ENCODE measurements around the gene CELF2.

Gene CELF2

DNA sequence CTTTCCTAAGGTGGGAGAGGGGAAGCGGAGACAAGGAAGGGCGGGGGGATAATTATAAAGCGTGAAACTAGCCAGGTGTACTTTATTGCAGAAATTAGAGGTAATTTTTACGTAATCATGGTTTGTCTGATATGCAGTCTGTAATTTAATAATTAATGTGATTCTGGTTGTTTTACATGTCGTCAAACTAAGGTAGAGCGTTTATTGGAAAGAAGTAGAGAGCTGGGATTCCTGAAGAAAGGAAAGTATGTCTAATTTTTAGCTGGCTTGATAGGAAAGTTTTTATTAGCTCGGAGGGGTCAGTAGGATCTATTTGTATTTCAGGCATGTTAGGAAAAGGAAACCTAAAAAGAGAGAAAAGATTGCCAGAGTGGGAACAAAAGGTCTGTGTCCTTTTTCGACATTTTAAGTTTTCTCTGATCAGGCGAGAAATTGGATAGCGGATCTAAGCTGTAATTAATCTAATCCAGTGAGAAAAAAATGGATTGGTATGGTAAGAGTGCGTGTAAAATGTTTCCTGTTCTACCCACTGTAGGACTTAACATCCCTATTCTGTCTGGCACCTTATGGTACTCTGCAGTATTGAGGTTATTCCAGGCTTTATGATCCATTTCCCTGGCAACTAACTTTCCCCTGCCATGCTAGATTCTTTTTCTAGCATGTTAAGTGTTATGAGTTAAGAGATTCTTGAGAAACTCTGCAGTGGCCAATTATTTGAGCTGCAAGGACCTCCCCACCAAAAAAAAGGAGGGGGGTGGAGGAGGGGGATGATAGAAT is 1.4 kb downstream of the CELF2 start (continued):
- TF ChIP-seq, protein P1, sequence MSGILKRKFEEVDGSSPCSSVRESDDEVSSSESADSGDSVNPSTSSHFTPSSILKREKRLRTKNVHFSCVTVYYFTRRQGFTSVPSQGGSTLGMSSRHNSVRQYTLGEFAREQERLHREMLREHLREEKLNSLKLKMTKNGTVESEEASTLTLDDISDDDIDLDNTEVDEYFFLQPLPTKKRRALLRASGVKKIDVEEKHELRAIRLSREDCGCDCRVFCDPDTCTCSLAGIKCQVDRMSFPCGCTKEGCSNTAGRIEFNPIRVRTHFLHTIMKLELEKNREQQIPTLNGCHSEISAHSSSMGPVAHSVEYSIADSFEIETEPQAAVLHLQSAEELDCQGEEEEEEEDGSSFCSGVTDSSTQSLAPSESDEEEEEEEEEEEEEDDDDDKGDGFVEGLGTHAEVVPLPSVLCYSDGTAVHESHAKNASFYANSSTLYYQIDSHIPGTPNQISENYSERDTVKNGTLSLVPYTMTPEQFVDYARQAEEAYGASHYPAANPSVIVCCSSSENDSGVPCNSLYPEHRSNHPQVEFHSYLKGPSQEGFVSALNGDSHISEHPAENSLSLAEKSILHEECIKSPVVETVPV (CRISPR knock-in tag; IDR thresholded peaks at IDR 0.05), result no peak
- TF ChIP-seq, protein P2, sequence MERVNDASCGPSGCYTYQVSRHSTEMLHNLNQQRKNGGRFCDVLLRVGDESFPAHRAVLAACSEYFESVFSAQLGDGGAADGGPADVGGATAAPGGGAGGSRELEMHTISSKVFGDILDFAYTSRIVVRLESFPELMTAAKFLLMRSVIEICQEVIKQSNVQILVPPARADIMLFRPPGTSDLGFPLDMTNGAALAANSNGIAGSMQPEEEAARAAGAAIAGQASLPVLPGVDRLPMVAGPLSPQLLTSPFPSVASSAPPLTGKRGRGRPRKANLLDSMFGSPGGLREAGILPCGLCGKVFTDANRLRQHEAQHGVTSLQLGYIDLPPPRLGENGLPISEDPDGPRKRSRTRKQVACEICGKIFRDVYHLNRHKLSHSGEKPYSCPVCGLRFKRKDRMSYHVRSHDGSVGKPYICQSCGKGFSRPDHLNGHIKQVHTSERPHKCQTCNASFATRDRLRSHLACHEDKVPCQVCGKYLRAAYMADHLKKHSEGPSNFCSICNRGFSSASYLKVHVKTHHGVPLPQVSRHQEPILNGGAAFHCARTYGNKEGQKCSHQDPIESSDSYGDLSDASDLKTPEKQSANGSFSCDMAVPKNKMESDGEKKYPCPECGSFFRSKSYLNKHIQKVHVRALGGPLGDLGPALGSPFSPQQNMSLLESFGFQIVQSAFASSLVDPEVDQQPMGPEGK (CRISPR knock-in tag; IDR thresholded peaks at IDR 0.05; ENCODE audit: borderline replicate concordance), result no peak
- TF ChIP-seq ARNTL (CRISPR knock-in tag; IDR thresholded peaks at IDR 0.05; ENCODE audit: borderline replicate concordance, low read depth), result no peak
- TF ChIP-seq, protein P3, sequence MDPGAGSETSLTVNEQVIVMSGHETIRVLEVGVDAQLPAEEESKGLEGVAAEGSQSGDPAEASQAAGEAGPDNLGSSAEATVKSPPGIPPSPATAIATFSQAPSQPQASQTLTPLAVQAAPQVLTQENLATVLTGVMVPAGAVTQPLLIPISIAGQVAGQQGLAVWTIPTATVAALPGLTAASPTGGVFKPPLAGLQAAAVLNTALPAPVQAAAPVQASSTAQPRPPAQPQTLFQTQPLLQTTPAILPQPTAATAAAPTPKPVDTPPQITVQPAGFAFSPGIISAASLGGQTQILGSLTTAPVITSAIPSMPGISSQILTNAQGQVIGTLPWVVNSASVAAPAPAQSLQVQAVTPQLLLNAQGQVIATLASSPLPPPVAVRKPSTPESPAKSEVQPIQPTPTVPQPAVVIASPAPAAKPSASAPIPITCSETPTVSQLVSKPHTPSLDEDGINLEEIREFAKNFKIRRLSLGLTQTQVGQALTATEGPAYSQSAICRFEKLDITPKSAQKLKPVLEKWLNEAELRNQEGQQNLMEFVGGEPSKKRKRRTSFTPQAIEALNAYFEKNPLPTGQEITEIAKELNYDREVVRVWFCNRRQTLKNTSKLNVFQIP (CRISPR knock-in tag; IDR thresholded peaks at IDR 0.05; ENCODE audit: borderline replicate concordance, low read depth), result no peak
- TF ChIP-seq ISL1 (CRISPR knock-in tag; IDR thresholded peaks at IDR 0.05), result no peak
- TF ChIP-seq TCF4 (CRISPR knock-in tag; IDR thresholded peaks at IDR 0.05; ENCODE audit: borderline replicate concordance), result no peak

DNA sequence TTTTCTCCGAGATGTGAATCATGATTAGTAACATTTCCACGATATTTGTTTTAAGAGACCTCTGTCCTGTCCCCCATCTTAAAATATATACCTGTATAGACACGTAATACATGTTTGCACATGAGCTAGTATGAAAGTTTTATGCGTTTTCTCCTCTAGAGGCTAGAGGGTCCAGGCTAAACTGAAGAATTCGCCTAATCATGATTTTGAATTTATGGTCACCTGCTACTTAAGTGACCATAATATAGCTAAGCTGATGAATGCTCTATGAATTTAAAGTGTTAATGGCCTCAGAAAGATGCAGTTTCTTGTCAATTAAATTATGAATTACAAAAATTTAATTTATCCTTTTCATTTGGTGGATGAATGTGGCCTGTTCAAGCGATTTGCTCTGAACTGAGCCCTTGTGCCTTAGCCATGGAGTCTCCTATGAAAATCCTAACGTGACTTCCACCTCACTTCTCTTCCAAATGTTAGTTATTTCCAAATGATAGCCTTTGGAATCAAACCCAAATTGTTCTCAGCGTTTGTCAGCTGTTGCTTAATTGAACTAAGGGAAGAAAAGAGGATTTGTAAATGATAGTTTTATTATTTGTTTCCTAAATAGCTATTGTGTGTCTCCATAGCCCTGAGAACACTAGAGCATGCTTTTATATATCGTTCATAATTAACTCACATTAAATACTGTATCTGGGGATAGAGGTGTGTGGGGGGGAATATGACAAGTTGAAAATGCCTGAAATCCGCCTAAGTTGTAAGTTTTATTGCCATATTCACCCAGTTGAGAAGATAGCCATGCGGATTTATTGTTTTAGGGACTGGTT is 2.3 kb downstream of the CELF2 start:
- no peak for ATAC-seq
- TF ChIP-seq ISL1 (CRISPR knock-in tag; IDR thresholded peaks at IDR 0.05) (no peak), TSHZ2 (CRISPR knock-in tag; IDR thresholded peaks at IDR 0.05) (no peak), TOX (CRISPR knock-in tag; IDR thresholded peaks at IDR 0.05; ENCODE audit: borderline replicate concordance) (no peak), ESRRG (CRISPR knock-in tag; IDR thresholded peaks at IDR 0.05) (no peak), ZFP30 (CRISPR knock-in tag; IDR thresholded peaks at IDR 0.05) (no peak), GLIS3 (CRISPR knock-in tag; IDR thresholded peaks at IDR 0.05) (no peak), SNAI2 (CRISPR knock-in tag; IDR thresholded peaks at IDR 0.05) (no peak), ZNF565 (CRISPR knock-in tag; conservative IDR thresholded peaks at IDR 0.05; ENCODE audit: low read depth) (no peak), ZC3H10 (CRISPR knock-in tag; IDR thresholded peaks at IDR 0.05) (no peak), ARNTL (CRISPR knock-in tag; IDR thresholded peaks at IDR 0.05; ENCODE audit: borderline replicate concordance, low read depth) (no peak), OSR1 (CRISPR knock-in tag; IDR thresholded peaks at IDR 0.05) (no peak), PPARA (CRISPR knock-in tag; IDR thresholded peaks at IDR 0.05; ENCODE audit: borderline replicate concordance) (no peak)
- TF ChIP-seq, protein P4, sequence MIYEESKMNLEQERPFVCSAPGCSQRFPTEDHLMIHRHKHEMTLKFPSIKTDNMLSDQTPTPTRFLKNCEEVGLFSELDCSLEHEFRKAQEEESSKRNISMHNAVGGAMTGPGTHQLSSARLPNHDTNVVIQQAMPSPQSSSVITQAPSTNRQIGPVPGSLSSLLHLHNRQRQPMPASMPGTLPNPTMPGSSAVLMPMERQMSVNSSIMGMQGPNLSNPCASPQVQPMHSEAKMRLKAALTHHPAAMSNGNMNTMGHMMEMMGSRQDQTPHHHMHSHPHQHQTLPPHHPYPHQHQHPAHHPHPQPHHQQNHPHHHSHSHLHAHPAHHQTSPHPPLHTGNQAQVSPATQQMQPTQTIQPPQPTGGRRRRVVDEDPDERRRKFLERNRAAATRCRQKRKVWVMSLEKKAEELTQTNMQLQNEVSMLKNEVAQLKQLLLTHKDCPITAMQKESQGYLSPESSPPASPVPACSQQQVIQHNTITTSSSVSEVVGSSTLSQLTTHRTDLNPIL (CRISPR knock-in tag; IDR thresholded peaks at IDR 0.05; ENCODE audit: low read depth), result no peak

- no peak for ATAC-seq
- TF ChIP-seq TCF4 (CRISPR knock-in tag; IDR thresholded peaks at IDR 0.05; ENCODE audit: borderline replicate concordance), result no peak
- TF ChIP-seq, protein P1 (CRISPR knock-in tag; IDR thresholded peaks at IDR 0.05), result no peak
- no peak for TF ChIP-seq SNAI2 (CRISPR knock-in tag; IDR thresholded peaks at IDR 0.05)
- no peak for TF ChIP-seq RARB (CRISPR knock-in tag; IDR thresholded peaks at IDR 0.05)
- TF ChIP-seq CSDC2 (CRISPR knock-in tag; IDR thresholded peaks at IDR 0.05), result no peak
- TF ChIP-seq ZFP30 (CRISPR knock-in tag; IDR thresholded peaks at IDR 0.05), result no peak
- no peak for TF ChIP-seq ARNTL (CRISPR knock-in tag; IDR thresholded peaks at IDR 0.05; ENCODE audit: borderline replicate concordance, low read depth)
- no peak for TF ChIP-seq ISL1 (CRISPR knock-in tag; IDR thresholded peaks at IDR 0.05)
- TF ChIP-seq ESRRG (CRISPR knock-in tag; IDR thresholded peaks at IDR 0.05), result no peak
- no peak for TF ChIP-seq ZNF8 (CRISPR knock-in tag; IDR thresholded peaks at IDR 0.05)
- TF ChIP-seq BACH2 (CRISPR knock-in tag; IDR thresholded peaks at IDR 0.05; ENCODE audit: borderline replicate concordance), result no peak
- TF ChIP-seq, protein P3 (CRISPR knock-in tag; IDR thresholded peaks at IDR 0.05; ENCODE audit: borderline replicate concordance, low read depth), result no peak
Observed at GRCh38 chr10:11020548-11020942, 2.9 kb downstream of the CELF2 start.

All from SK-N-SH treated with all-trans-retinoic acid at 6 μM for 48 hours (cell line).